Fibroblast of lung (primary cell): ENCODE results near the gene EXOC6.

Source experiments
- EZH2 ChIP-seq: IDR thresholded peaks from 2 replicates; pipeline ENCODE4 v1.5.1; 2012; ENCODE audit warnings: low read length, control low read depth, mild to moderate bottlenecking; ENCODE audit errors: missing control alignments
- TF ChIP-seq, protein P1 (sequence below), 2 donors: IDR thresholded peaks in 1 of 2; conservative IDR thresholded peaks in 1 of 2; 1 replicate in 1 of 2; 2 replicates in 1 of 2; pipeline ENCODE4 v1.5.1; 2011 to 2012; ENCODE audit warnings: low read length in 2 of 2, control low read depth in 1 of 2, inconsistent platforms in 1 of 2, low read depth in 1 of 2, mild to moderate bottlenecking in 1 of 2

DNA sequence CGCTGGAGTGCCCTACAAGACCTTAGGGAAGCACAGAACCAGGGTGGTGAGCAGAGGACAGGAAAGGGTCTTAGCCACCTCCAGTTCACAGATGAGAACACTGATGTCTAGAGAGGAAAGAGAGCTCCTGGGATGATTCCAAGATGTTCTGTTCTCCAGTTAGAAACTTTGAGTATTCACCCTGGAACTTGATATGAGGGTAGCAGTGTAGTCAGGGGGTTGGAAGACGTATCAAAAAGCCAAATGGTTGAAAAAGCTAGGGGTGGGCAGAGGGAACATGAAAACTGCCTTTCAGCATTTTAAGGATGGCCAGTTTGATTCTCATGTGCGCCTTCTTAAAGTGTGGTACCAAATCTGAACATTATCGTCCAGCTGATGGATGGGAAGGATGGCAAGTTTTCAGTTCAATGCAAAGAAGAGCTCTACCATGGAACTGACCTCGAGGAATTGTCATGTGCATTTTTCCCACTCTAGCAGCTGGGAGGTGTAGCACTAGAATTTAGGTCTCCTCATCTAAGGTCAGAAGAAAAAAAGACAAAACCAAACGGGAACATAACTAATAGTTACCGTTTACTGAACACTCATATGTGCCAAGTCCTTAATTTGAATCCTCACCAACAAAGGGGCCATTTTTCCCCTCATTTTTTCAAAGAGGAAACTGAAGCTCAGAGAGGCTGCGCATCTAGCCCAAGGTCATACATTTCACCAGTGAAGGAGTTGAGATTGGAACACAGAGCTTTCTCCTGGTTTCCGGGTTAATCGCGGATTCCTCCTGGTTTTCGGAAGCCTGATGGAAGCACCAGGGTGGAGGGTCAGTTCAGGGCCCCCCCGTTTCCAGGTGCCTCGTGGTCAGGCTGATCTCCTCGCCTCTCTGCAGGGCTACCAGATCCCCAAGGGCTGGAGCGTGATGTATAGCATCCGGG, 219.4 kb downstream of the EXOC6 start:
- TF ChIP-seq, protein P1, sequence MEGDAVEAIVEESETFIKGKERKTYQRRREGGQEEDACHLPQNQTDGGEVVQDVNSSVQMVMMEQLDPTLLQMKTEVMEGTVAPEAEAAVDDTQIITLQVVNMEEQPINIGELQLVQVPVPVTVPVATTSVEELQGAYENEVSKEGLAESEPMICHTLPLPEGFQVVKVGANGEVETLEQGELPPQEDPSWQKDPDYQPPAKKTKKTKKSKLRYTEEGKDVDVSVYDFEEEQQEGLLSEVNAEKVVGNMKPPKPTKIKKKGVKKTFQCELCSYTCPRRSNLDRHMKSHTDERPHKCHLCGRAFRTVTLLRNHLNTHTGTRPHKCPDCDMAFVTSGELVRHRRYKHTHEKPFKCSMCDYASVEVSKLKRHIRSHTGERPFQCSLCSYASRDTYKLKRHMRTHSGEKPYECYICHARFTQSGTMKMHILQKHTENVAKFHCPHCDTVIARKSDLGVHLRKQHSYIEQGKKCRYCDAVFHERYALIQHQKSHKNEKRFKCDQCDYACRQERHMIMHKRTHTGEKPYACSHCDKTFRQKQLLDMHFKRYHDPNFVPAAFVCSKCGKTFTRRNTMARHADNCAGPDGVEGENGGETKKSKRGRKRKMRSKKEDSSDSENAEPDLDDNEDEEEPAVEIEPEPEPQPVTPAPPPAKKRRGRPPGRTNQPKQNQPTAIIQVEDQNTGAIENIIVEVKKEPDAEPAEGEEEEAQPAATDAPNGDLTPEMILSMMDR (conservative IDR thresholded peaks at IDR 0.05 in 1 of 2, IDR thresholded peaks at IDR 0.05 in 1 of 2; ENCODE audit: low read depth in 1 of 2, low read length in 2 of 2): no peak
- no peak for TF ChIP-seq EZH2
